GM12892 (cell line): ENCODE results near the gene GTF2F2.

Experiments
- POLR2A ChIP-seq: IDR thresholded peaks from 2 replicates; pipeline ENCODE4 v1.6.1; 2011; ENCODE audit warnings: low read depth, low read length, control low read depth
- TAF1 ChIP-seq: IDR thresholded peaks from 2 replicates; pipeline ENCODE4 v1.6.1; 2011; ENCODE audit warnings: low read depth, mild to moderate bottlenecking, control low read depth, low read length, borderline replicate concordance

DNA sequence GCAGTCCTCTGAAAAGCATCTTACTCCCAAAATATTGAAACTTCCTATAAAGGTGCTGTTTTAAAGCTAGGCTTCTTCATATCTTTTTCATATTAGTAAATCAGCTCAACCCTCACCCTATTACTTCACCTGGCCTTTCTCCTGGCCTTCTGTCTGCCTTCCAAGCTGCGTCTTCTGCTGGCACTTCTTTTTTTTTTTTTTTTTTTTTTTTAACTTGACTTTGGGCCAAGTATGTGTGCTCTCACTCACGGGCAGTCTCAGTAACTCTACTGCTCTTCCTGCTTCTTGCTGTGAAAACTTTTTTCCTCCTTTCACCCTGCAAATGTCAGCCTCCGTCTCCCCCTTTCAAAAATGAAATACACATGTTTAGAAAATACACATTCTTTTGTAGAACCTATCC is 121.8 kb downstream of the GTF2F2 start:
- no peak for TF ChIP-seq TAF1
- TF ChIP-seq POLR2A: no peak
